CD4-positive, alpha-beta T cell treated with Interleukin-15 for 4 hours (primary cell): ENCODE data around the gene KANSL1.
"Not testable (repeated sequence)": the region's sequence is repeated elsewhere in the genome, so short reads cannot be mapped to it uniquely, and the experiment has no call there.

ENCODE experiments used
- DNase-seq: peaks from one replicate; pipeline ENCODE4 v3.0.0-alpha.2; 2020; ENCODE audit warnings: low spot score

The KANSL1 gene

DNA sequence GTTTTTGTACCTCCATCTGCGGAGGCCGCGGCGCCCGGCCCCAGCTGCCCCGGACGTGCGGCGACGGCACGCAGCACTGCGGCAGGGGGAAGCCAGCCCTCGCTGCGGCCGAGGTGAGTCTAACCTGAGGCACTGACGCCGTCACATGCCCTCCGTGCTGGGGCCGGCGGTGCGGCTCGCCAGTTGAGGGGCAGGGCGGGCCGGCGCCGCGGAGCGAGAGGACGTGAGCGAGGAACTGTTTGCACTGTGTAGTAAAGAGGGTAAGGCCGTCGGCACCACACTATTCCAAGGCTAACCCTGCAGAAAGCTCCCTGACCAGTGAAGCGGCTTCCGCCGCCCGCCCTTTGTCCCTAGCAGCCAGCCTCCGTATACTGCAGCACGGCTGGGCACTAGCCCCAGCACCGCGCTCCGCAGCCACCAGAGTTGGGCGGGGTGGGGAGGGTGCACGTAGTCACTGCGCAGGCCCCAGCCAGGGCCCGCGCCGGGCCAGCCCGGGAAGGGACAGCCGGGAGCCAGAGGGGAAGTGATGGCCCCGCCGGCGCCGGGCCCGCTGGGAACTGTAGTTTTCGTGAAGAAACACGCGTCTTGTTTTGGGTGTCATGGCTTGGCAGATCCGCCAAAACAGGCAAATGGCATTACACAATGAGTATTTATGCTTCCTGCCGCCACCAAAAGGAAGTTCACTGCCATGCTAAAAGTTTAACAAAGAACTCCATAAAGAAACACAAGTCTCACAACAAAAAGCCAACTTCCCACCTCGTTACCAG lies 580 bp upstream of the KANSL1 start:
- peak; percentile 93 for DNase-seq

DNA sequence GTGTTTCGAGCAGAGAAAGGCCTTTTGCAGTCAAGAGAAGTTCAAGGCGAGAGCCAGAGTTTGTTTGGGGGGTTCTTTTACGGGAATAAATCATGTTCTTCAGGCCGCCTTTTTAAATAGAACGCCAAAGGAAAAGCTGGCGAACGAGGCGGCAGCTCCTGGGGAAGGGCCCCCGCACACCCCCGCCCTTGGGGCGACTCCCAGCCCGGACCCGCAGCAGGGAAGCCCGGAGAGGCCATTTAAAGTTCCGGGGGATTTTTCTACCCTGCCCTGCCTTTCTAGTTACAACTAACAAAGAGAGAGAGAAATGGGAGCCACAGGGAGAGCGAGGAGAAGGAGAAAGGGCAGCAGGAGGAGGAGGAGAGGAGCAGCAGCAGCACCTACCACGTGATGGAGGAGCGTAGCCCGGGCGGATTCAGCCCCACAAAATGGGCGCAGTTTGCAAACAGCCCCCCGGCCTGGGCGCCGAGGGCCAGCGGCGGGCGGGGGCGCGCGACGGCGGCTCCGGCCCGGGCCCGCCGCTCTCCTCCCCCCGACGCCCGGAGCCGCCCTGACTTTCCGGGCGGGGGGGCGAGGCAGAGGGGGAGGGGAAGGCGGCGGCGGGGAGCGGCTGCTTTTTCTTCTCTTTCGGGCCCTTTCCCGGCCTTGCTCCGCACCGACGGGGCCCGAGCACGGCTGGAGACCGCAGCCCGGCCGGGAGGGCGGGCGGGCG lies 634 bp downstream of the KANSL1 start:
- peak; percentile 53 for DNase-seq

DNA sequence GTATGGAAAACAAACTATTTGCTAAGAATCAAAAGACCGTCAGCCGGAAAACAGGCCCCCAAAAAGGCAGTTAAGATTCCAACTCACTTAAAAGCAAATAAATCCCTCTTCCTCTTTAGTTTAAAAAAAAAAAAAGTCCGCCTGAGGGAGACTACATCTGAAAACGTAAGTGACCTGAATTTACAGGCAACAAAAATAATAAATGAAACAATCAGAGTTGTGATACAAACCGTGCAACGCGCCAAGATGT lies 1.1 kb downstream of the KANSL1 start:
- no peak for DNase-seq

DNA sequence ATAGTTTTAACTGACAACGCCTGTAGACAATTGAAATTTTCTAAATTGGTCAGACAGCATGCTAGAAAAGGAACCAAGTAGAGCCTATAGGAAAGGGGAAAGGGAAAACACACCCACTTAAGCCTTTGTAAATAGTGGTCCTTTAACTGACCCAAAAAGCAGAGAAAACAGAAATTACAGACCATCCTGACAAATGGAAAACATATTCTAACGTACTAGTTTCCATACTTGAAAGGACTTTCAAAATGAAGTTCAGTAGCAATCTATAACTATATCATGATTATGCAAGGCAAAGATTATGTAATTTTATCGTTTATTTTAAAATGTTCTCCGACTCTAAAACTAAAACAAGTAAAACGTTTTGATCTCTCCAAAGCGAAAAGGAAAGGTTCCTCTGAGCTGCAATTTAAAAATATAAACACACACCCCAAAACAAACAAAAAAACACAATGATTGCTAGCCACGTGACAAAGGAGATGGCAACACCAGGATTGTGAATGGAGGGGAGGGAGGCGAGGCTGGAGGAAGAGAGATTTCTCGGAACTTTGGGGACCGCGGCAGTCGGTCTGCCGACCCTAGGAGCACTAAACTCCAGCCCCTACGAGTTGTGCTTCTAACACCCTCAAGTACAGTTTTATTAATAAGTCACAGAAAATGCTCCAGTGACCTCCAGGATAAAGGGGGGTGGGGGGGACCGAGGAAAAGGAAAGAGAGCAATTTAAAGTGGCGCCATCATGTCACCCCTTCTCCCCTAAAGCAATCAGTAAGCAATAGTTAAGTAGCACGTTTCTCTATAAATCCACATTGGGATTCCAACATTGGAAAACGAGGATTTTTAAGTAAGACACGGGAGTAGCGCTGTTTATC lies 1.7 kb downstream of the KANSL1 start:
- DNase-seq = peak; percentile 44

DNA sequence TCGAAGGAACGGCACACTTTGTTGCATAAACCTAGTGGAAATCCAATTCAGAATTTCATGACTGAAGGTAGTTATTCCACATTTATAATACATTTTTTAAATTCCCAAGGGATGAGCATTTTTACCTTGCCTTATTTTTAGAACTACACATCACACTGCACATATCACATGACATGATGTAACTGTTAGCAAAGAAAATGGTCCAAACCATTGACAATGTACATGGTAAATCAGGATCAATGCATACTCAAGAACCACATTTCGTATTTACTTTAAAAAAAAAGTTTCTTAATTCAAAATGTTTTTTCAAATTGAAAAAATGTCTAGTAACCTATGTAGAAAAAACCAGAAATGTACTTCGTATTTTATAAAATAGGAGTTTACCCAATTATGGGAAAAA lies 2.5 kb downstream of the KANSL1 start:
- DNase-seq = no peak

DNA sequence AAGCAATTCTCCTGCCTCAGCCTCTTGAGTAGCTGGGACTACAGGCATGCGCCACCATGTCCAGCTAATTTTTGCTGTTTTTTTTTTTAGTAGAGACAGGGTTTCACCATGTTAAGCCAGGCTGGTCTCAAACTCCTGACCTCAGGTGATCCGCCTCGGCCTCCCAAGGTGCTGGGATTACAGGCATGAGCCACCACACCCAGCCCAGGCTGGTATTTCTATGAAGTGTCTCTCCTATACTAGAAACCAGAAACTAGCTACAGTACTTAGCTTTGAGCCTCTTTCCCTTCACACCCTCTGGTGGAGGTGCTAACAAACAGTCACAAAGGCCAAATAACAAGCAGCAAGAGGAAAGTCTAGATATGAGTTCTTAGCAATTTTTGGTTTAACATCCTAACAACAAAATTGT lies 6.4 kb downstream of the KANSL1 start:
- DNase-seq = peak; percentile 74

DNA sequence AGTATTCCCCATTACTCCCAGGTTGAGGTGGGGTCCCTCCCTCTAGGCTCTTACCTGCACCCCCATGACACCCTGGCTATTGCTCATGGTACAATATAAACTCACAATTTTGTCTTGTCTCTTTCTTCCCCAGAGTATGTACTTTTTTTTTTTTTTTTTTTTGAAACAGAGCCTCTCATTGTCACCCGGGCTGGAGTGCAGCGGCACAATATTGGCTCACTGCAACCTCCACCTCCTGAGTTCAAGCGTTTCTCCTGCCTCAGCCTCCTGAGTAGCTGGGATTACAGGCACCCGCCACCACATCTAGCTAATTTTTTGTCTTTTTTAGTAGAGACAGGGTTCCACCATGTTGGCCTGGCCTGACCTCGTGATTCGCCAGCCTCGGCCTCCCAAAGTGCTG lies 8.5 kb downstream of the KANSL1 start:
- no peak for DNase-seq

DNA sequence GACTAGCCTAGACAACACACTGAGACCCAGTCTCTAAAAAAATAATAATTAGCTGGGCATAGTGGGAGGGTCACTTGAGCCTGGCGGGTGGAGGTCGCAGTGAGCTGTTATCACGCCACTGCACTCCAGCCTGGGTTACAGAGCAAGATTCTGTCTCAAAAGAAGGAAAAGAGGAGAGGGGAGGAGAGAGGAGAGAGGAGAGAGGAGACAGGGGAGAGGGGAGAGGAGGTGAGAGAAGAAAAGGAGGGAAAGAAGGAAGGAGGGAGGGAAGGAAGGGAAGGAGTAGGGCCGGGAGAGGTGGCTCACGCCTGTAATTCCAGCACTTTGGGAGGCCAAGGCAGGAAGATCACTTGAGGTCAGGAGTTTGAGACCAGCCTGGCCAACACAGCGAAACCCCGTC lies 9.8 kb downstream of the KANSL1 start:
- DNase-seq = not testable (repeated sequence)

DNA sequence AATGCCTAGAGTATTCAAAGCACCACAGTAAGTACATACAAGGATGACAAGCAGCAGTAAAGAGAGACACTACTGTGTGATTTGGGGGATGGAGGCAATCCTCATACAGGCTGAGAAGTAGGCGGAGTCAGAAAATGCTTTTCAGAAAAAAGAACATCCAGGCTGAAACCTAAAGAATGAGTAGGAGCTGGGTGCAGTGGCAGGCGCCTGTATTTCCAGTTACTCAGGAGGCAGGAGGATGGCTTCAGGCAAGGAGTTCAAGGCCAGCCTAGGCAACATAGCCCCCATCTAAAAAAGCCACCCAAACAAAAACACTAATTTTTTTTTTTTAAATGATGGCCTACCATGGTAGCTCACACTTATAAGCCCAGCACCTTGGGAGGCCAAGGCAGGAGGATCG lies 10.3 kb downstream of the KANSL1 start:
- DNase-seq = no peak

DNA sequence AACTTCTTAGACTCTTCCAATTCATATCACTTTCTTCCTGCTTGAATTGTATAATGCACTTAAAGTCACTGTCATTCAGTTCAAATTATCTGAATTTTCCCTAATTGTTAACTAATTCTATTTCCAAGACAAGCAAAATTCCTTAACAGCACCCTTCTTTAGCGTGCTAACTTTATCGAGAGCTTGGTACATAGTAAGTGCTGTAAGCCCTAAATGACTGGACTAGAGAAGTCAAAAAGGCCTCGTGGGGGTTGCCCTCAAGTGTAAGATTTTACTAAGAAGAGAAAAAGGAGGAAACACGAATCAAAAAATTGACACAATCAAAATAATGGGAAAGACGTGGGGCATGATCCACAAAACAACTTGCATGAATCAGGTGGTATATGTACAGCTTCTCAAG lies 11.3 kb downstream of the KANSL1 start:
- DNase-seq = no peak

DNA sequence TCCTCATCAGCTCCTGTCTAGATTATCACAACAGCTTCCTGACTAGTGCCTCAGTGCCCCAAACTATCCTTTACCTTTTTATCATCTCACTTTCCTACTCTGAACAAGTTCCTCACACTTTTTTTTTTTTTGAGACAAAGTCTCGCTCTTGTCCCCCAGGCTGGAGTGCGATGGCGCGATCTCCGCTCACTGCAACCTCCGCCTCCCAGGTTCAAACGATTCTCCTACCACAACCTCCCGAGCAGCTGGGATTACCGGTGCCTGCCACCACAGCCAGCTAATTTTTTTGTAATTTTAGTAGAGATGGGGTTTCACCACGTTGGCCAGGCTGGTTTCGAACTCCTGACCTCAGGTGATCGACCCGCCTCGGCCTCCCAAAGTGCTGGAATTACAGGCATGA lies 11.9 kb downstream of the KANSL1 start:
- not testable (repeated sequence) for DNase-seq

DNA sequence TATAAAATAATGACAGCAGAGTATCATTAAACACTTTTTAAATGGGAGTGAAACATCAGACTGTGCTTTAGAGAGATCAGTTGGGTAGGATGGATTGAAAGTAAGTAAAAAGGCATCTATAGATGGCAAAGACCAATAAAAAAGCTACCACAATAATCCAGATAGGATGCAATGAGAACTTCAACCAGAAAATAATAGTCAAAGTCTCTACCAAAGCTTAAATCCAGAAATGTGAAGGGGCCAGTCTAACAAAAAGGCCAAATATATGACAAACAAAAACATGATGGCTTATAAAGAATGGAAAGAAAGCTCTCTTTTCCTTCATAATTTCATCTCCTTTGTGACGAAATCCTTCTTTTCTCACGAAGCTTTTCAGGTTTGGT lies 12.3 kb downstream of the KANSL1 start:
- DNase-seq = no peak

DNA sequence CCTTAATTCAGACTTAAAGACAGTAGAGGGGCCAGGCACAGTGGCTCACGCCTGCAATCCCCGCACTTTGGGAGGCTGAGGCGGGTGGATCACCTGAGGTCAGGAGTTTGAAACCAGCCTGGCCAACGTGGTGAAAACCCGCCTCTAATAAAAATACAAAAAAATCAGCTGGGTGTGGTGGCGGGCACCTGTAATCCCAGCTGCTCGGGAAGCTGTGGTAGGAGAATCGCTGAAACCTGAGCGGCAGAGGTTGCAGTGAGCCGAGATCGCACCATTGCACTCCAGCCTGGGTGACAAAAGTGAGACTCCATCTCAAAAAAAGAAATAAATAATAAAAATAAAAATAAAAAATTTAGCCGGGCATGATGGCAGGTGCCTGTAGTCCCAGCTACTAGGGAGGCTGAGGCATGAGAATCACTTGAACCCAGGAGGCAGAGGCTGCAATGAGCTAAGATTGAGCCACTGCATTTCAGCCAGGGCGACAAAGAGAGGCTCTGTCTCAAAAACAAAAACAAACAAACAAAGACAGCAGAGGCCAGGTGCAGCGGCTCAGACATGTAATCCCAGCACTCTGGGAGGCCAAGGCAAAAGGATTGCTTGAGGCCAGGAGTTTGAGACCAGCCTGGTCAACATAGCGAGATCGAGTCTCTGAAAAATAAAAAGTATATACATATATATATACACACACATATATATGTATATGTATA lies 12.9 kb downstream of the KANSL1 start:
- not testable (repeated sequence) for DNase-seq

DNA sequence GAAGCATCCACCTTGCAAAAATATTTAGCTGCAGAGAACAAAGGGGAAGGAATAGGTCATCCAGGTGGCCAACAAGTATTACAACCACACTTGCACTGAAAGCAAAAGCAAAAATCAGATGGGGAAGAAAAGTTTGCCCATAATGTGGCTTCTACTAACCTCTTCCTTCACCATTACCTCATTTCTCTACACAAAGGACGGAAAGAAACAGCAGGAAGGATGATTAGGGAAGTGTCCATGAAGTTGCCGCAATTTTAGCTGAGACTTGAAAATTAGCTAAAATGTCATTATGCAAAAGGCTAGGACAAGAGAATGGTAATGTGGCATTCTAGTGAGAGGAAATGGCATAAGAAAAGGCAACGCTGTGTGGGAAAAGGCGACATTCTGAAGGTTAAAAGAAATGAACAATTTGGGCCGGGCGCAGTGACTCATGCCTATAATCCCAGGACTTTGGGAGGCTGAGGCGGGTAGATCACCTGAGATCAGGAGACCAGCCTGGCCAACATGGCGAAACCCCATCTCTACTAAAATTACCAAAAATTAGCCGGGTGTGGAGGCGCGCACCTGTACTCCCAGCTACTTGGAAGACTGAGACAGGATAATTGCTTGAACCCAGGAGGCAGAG lies 13.7 kb downstream of the KANSL1 start:
- no peak for DNase-seq

DNA sequence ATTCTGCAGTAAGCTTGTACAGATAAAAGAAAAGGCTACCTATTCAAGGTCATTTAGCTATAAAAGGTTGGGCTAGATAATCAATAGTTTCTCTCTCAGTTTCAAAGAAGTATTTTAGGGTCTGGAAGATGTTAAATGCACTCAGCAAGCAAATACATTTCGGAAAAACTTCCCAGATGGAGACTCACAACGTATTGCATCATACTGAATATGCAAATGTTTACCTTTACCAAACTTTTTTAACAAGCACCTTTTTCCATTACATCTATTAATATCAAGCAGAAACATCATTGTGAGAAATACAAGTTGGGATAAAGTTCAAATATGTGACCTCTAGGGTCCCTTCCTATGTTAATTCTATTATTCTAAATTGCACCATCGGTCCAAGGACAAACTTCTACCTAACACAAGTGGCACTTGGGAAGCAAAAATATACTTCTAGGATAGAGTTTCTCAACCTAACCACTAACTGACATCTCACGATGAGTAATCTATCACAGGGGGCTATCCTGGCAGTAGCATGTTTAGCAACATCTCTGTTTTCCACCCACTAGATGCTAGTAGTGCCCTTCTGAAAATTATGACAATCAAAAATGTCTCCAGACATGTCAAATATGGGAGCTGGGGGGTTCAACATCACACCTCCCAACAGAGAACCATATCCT lies 14.5 kb downstream of the KANSL1 start:
- DNase-seq = no peak

DNA sequence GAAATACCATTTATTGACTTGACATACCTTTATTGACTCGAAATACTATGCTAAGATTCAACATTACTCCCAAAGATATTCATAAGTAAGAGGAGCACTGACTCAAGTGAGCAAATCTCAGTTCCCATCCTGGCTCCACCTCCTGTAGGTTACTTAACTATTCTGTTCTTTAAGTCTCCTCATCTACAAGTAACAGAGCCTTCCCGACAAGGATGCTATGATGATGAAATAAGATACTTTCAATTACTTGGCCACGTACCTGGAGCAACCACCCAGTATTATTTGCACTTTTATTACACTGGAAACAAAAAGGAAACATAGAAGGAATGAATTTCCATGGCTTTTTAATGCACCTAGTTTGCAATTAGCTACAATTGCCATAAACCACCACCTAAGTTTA lies 16.3 kb downstream of the KANSL1 start:
- DNase-seq = no peak

DNA sequence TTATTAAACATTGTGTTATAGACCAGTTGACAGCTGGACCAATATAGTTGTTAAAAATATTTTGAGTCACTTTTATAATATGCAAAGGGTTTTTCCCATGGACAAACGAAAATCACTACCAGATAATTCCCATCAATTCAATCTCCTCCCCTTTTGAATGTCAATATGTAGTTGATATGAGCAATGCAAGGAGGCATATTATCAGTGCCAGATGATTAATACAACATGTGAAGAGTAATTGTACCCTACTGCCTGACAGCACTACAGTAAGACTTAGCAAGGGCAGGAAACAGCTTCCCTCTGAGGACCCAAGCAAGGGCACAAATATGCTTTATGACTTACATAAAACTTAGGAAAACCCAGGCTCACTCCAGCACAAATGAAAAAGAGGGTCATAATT lies 17.3 kb downstream of the KANSL1 start:
- DNase-seq = no peak

DNA sequence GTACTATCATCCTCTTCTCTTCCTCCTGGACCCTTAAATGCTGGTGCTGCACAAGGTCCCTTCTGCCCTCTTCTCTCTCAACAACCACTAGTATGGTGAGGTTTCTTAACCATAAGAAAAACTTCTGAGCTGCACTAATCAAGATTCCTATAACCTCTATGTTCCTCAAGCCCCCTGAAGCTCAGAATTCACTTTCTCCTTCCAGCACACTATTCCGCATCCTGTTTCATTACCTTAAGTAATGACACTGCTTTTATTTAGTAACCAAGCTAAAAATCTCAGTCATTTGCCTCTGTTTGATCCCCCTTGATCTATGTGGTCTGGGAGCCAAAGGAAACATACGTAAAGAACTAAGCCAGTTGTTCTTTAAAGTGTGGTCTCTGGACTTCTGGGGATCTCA lies 20.1 kb downstream of the KANSL1 start:
- DNase-seq = no peak

DNA sequence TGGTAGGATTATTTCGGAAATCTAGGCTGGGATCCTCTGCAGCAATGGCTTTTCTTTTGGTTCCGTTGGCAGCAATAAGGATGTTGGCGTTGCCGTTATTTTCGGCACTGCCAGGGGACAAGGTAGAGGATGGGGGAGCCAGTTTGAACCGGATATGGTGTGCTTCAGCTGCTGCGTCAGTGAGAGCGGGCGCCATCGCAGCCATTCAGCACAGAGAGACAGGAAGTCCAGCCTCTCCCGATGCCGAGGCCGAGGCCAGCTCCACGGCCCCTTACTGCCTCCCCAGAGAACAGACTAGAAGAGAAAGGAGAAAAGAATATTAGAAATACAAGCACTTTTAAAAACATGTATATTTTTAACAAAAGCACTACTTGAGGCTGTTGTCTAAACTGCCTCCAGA lies 21.3 kb downstream of the KANSL1 start:
- no peak for DNase-seq

DNA sequence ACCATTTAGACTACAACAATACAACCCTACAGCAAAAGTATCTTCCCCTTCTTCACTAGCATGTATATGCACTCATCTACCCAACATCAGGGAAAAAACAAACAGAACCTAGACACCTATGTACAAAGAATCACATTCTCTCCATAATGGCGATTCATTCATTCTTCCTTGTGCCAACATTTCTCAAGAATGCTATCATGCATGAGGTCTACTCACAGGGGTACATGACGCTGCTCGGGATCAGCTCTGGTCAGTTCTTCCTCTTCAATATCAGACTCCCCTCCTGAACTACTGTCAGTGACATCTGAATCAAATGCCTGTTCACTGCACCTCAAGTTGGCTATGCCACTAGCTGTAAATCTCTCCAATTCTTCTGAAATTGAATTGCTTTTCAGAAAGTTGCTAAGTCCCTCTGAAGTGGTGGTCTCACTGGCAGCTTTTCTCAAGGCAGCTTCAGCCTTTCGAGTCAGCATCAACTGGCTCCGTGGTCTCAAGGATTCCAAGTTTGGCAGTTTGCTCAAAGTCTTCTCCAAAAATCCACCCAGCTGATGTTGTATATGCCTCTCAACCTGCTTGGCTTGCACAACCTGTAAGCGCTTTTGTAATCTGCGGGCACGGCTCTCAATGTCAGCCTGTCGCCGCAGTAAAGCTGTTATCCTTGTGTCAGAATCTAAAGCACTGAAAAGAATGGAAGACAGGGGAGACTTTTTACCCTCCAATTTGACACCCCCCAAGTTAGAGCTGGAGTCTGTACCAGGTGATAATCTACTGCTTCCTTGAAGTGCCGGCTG lies 22.4 kb downstream of the KANSL1 start:
- no peak for DNase-seq
